ENCODE results near the gene BABAM2.
"Not testable (repeated sequence)": the region's sequence is repeated elsewhere in the genome, so short reads cannot be mapped to it uniquely, and the experiment has no call there.

BABAM2 gene

GRCh38 chr2:28086611-28087010, 196.1 kb downstream of the BABAM2 start:
- DNase-seq, result no peak

GRCh38 chr2:28088970-28089369, 198.4 kb downstream of the BABAM2 start:
- no peak for DNase-seq

GRCh38 chr2:28089486-28089885, 199.0 kb downstream of the BABAM2 start:
- no peak for DNase-seq

- no peak for DNase-seq
Measured at GRCh38 chr2:28093308-28093707, 202.8 kb downstream of the BABAM2 start.

GRCh38 chr2:28093768-28094167, 203.2 kb downstream of the BABAM2 start:
- DNase-seq, result no peak

GRCh38 chr2:28094739-28095138, 204.2 kb downstream of the BABAM2 start:
- no peak for DNase-seq

- no peak for DNase-seq
Measured at GRCh38 chr2:28095622-28096021, 205.1 kb downstream of the BABAM2 start.

GRCh38 chr2:28096421-28096820, 205.9 kb downstream of the BABAM2 start:
- no peak for DNase-seq

- no peak for DNase-seq
Measured at GRCh38 chr2:28098501-28099225, 208.1 kb downstream of the BABAM2 start.

GRCh38 chr2:28101123-28101522, 210.6 kb downstream of the BABAM2 start:
- DNase-seq, result no peak

GRCh38 chr2:28101892-28102291, 211.4 kb downstream of the BABAM2 start:
- no peak for DNase-seq

GRCh38 chr2:28102455-28102874, 211.9 kb downstream of the BABAM2 start:
- no peak for DNase-seq

GRCh38 chr2:28103611-28104010, 213.1 kb downstream of the BABAM2 start:
- no peak for DNase-seq

- no peak for DNase-seq
Measured at GRCh38 chr2:28108143-28108542, 217.6 kb downstream of the BABAM2 start.

- DNase-seq, result not testable (repeated sequence)
Measured at GRCh38 chr2:28113771-28114170, 223.2 kb downstream of the BABAM2 start.

- no peak for DNase-seq
Measured at GRCh38 chr2:28117104-28117596, 226.6 kb downstream of the BABAM2 start.

- DNase-seq, result no peak
Measured at GRCh38 chr2:28119631-28120030, 229.1 kb downstream of the BABAM2 start.

- no peak for DNase-seq
Measured at GRCh38 chr2:28128281-28128950, 237.9 kb downstream of the BABAM2 start.

- DNase-seq, result no peak
Measured at GRCh38 chr2:28129955-28130695, 239.6 kb downstream of the BABAM2 start.

GRCh38 chr2:28133778-28134177, 243.2 kb downstream of the BABAM2 start:
- no peak for DNase-seq

- no peak for DNase-seq
Measured at GRCh38 chr2:28134262-28134812, 243.8 kb downstream of the BABAM2 start.

GRCh38 chr2:28134857-28135256, 244.3 kb downstream of the BABAM2 start:
- DNase-seq, result no peak

- no peak for DNase-seq
Measured at GRCh38 chr2:28135324-28135723, 244.8 kb downstream of the BABAM2 start.
